Measurements from ENCODE around the gene ERCC2. TPM values are rescaled to one million over a fixed set of nuclear protein-coding genes. Genes with fewer than 3 reads are reported as not detected.

ERCC2 gene
- polyA plus RNA-seq, 1 experiment = 94.6 TPM

- ChIA-PET CTCF (no interaction called here), POLR2A (no interaction called here)
- TF ChIP-seq CTCF (IDR thresholded peaks at IDR 0.05; ENCODE audit: insufficient read depth, low read depth, low read length) = no peak
- H3K4me3 ChIP-seq (ENCODE audit: low read depth, low read length) = peak overlapping the region; percentile 92
- no peaks in the 10 kb centered on the region for H3K36me3 ChIP-seq (ENCODE audit: control insufficient read depth, insufficient read depth, low read length)
- DNase-seq (ENCODE audit: low read depth) = no peak
- H3K27me3 ChIP-seq (ENCODE audit: control insufficient read depth, insufficient read depth, low read length) = no peaks in the 10 kb centered on the region
Observed at GRCh38 chr19:45407091-45407375, 36.7 kb upstream of the ERCC2 start.

GRCh38 chr19:45406226-45407090 is 36.1 kb upstream of the ERCC2 start, which contains the start of gene POLR1G:
TSS of gene POLR1G (plus strand) at chr19:45406644. CDS start at chr19:45406697, 53 bp downstream.
- no peak for DNase-seq (ENCODE audit: low read depth)
- TF ChIP-seq CTCF (IDR thresholded peaks at IDR 0.05; ENCODE audit: insufficient read depth, low read depth, low read length) = no peak
- no peaks in the 10 kb centered on the region for H3K27me3 ChIP-seq (ENCODE audit: control insufficient read depth, insufficient read depth, low read length)
- no peaks in the 10 kb centered on the region for H3K36me3 ChIP-seq (ENCODE audit: control insufficient read depth, insufficient read depth, low read length)
- CTCF ChIA-PET = interaction anchor here (0.6 to 1.0 kb wide), 5 partner anchors 10 to 380 kb away, joined by 3 to 5 read pairs (median 4); no protein-coding TSS in a partner anchor
- POLR2A ChIA-PET = interaction anchor here (1.0 kb wide), 1 partner anchor 18 kb away, joined by 3 read pairs; no protein-coding TSS in a partner anchor
- peak within 1 kb of the TSS; percentile 92 for H3K4me3 ChIP-seq (ENCODE audit: low read depth, low read length)

GRCh38 chr19:45405435-45406225 is 35.3 kb upstream of the ERCC2 start:
- ChIA-PET POLR2A (interaction anchor here (1.0 kb wide), 1 partner anchor 19 kb away, joined by 3 read pairs; no protein-coding TSS in a partner anchor), CTCF (interaction anchor here (0.6 to 1.0 kb wide), 5 partner anchors 11 to 379 kb away, joined by 3 to 5 read pairs (median 4); no protein-coding TSS in a partner anchor)
- Histone ChIP-seq H3K27me3 (ENCODE audit: control insufficient read depth, insufficient read depth, low read length) (no peaks in the 10 kb centered on the region), H3K36me3 (ENCODE audit: control insufficient read depth, insufficient read depth, low read length) (no peaks in the 10 kb centered on the region), H3K4me3 (ENCODE audit: low read depth, low read length) (peak overlapping the region; percentile 92)
- no peak for TF ChIP-seq CTCF (IDR thresholded peaks at IDR 0.05; ENCODE audit: insufficient read depth, low read depth, low read length)
- DNase-seq (ENCODE audit: low read depth) = peak; percentile 67

GRCh38 chr19:45404557-45405434 is 34.4 kb upstream of the ERCC2 start, which contains the start of gene PPP1R13L:
TSS of gene PPP1R13L (minus strand) at chr19:45405069. CDS start at chr19:45398318, 6,751 bp downstream.
- Histone ChIP-seq H3K36me3 (ENCODE audit: control insufficient read depth, insufficient read depth, low read length) (no peaks in the 10 kb centered on the region), H3K4me3 (ENCODE audit: low read depth, low read length) (peak within 1 kb of the TSS; percentile 92), H3K27me3 (ENCODE audit: control insufficient read depth, insufficient read depth, low read length) (no peaks in the 10 kb centered on the region)
- TF ChIP-seq CTCF (IDR thresholded peaks at IDR 0.05; ENCODE audit: insufficient read depth, low read depth, low read length) = no peak
- POLR2A ChIA-PET = no interaction called here
- CTCF ChIA-PET = interaction anchor here (0.8 to 3.9 kb wide), 9 partner anchors 8 to 91 kb away, joined by 3 to 25 read pairs (median 4); no protein-coding TSS in a partner anchor
- DNase-seq (ENCODE audit: low read depth) = no peak

Data from BJ (cell line).